GM12878 (cell line): ENCODE data around the gene TOMM22. TPM values are rescaled to one million over a fixed set of nuclear protein-coding genes. Genes with fewer than 3 reads are reported as not detected.

Source experiments
- CEBPZ ChIP-seq: fragments of 150-350 bp; IDR thresholded peaks from 2 replicates; pipeline ENCODE4 v1.6.1; 2016; ENCODE audit warnings: low read depth, low read length
- ESRRA ChIP-seq: IDR thresholded peaks from 2 replicates; pipeline ENCODE4 v1.6.1; 2012; ENCODE audit warnings: mild to moderate bottlenecking, low read length, improper control_type of control experiment
- FOXK2 ChIP-seq: fragments of 450-650 bp; IDR thresholded peaks from 2 replicates; pipeline ENCODE4 v1.6.1; 2017; ENCODE audit warnings: mild to moderate bottlenecking, moderate library complexity
- HDAC6 ChIP-seq: fragments of 200-600 bp; sonication (generic); IDR thresholded peaks from one replicate; pipeline ENCODE4 v1.8.0; 2017; ENCODE audit warnings: antibody characterized with exemption; ENCODE audit not compliant: unreplicated experiment
- HDGF ChIP-seq: fragments of 450-650 bp; IDR thresholded peaks from 2 replicates; pipeline ENCODE4 v1.6.1; 2016; ENCODE audit warnings: antibody characterized with exemption
- IKZF1 ChIP-seq: fragments of 450-650 bp; conservative IDR thresholded peaks from 2 replicates; pipeline ENCODE4 v1.6.1; 2017; ENCODE audit warnings: antibody characterized with exemption, mild to moderate bottlenecking
- IRF3 ChIP-seq: fragments of 450-650 bp; IDR thresholded peaks from 2 replicates; pipeline ENCODE4 v1.6.1; 2014; ENCODE audit warnings: mild to moderate bottlenecking
- MLLT1 ChIP-seq: fragments of 450-650 bp; IDR thresholded peaks from 2 replicates; pipeline ENCODE4 v1.6.1; 2016; ENCODE audit warnings: mild to moderate bottlenecking
- PKNOX1 ChIP-seq: fragments of 450-650 bp; IDR thresholded peaks from 2 replicates; pipeline ENCODE4 v1.6.1; 2016; ENCODE audit warnings: mild to moderate bottlenecking
- RCOR1 ChIP-seq: conservative IDR thresholded peaks from 2 replicates; pipeline ENCODE4 v1.6.1; 2012; ENCODE audit warnings: low read depth, low read length, improper control_type of control experiment
- RUNX3 ChIP-seq: IDR thresholded peaks from 2 replicates; pipeline ENCODE4 v1.6.1; 2012; ENCODE audit warnings: low read length, inconsistent platforms
- SIX5 ChIP-seq: IDR thresholded peaks from 2 replicates; pipeline ENCODE4 v1.6.1; 2011; ENCODE audit warnings: mild to moderate bottlenecking, low read depth, low read length, moderate library complexity; ENCODE audit not compliant: severe bottlenecking
- SKIL ChIP-seq: fragments of 450-650 bp; IDR thresholded peaks from 2 replicates; pipeline ENCODE4 v1.6.1; 2017; ENCODE audit warnings: mild to moderate bottlenecking, low read depth, inconsistent platforms; ENCODE audit not compliant: poor library complexity, severe bottlenecking
- SMARCA5 ChIP-seq: fragments of 450-650 bp; IDR thresholded peaks from 2 replicates; pipeline ENCODE4 v1.6.1; 2017; ENCODE audit warnings: mild to moderate bottlenecking
- SRF ChIP-seq, 2 experiments: IDR thresholded peaks; 2 replicates each; pipeline ENCODE4 v1.6.1; 2011; ENCODE audit warnings: low read depth in 2 of 2, low read length in 2 of 2, mild to moderate bottlenecking in 1 of 2, moderate library complexity in 1 of 2
- STAT3 ChIP-seq: IDR thresholded peaks from 2 replicates; pipeline ENCODE4 v1.6.1; 2011; ENCODE audit warnings: low read depth, low read length, improper control_type of control experiment
- TCF12 ChIP-seq: IDR thresholded peaks from 2 replicates; pipeline ENCODE4 v1.6.1; 2011; ENCODE audit warnings: low read depth, mild to moderate bottlenecking, low read length
- USF2 ChIP-seq: IDR thresholded peaks from 2 replicates; pipeline ENCODE4 v1.6.1; 2011; ENCODE audit warnings: low read depth, low read length, improper control_type of control experiment, borderline replicate concordance
- YBX1 ChIP-seq: fragments of 450-650 bp; IDR thresholded peaks from 2 replicates; pipeline ENCODE4 v1.6.1; 2016; ENCODE audit warnings: antibody characterized with exemption
- YY1 ChIP-seq: IDR thresholded peaks from 2 replicates; pipeline ENCODE4 v1.6.1; 2011; ENCODE audit warnings: low read depth, mild to moderate bottlenecking, low read length
- ZBED1 ChIP-seq: IDR thresholded peaks from 2 replicates; pipeline ENCODE4 v1.6.1; 2016; ENCODE audit warnings: borderline replicate concordance
- polyA plus RNA-seq, 11 experiments: library from polyadenylated mRNA; depleted of rRNA in 4 of 11; unstranded in 6 of 11; stranded (reverse) in 5 of 11; fragments of >200 nt; fragmentation: Nextera tagmentation in 4 of 11; fragmentation: Illumina TruSeq in 1 of 11; extraction: Ambion mirVana in 4 of 11; extraction: Trizol in 1 of 11; gene quantifications; 1 replicate in 1 of 11; 2 replicates in 10 of 11; pipeline versions ENCODE4 v1.2.1 to v1.2.3, GENCODE V29; 2011 to 2016; ENCODE audit warnings: inconsistent platforms in 2 of 11, missing spikeins in 2 of 11, low read depth in 1 of 11
- total RNA-seq, 4 experiments: library from RNA; depleted of rRNA in 3 of 4; stranded (reverse); fragments of >200 nt in 3 of 4; fragmentation: Illumina TruSeq in 1 of 4; extraction: Trizol in 1 of 4; gene quantifications; 2 replicates each; pipeline versions ENCODE4 v1.2.1 to v1.2.3, GENCODE V29; 2013 to 2021

TOMM22 gene
- total and polyA plus RNA-seq, 10 of the 15 experiments (the other 5 are each of a cell fraction or from before 2014, with no cell fraction given), result 37.6 to 197 (median 94.9) TPM

GRCh38 chr22:38681582-38682335 lies at the start of gene TOMM22 (continued):
- peak; percentile 68 for TF ChIP-seq SIX5
- TF ChIP-seq PKNOX1, result peak; percentile 65
- TF ChIP-seq IKZF1, result peak; percentile 98
- TF ChIP-seq CEBPZ, result no peak
- peak; percentile 76; the same call in 1 of the 2 replicates for TF ChIP-seq ESRRA
- TF ChIP-seq MLLT1, result no peak
- TF ChIP-seq USF2, result no peak
- TF ChIP-seq TCF12, result peak; percentile 40; the same call in 1 of the 2 replicates
- TF ChIP-seq YBX1, result no peak
- TF ChIP-seq STAT3, result no peak
- no peak; the same call in 1 of the 2 replicates for TF ChIP-seq FOXK2
- no peak for TF ChIP-seq HDAC6
- 0 out of 2 replicates have a peak, but pooled peaks have one; percentile 80 for TF ChIP-seq RCOR1
- TF ChIP-seq IRF3, result no peak
- TF ChIP-seq HDGF, result peak; percentile 76; the same call in 1 of the 2 replicates
- TF ChIP-seq SKIL, result no peak
- peak; percentile 79 for TF ChIP-seq RUNX3
- peak in 1 of 2 experiments; percentile 73; a peak in 2 of 4 replicates for TF ChIP-seq SRF (IDR thresholded peaks at IDR 0.05; ENCODE audit: low read depth in 2 of 2, low read length in 2 of 2)
- peak; percentile 99 for TF ChIP-seq YY1
- TF ChIP-seq ZBED1, result peak; percentile 42; the same call in 1 of the 2 replicates
- TF ChIP-seq SMARCA5, result peak; percentile 96
